ENCODE measurements around the gene SNED1. TPM values are rescaled to one million over a fixed set of nuclear protein-coding genes. Genes with fewer than 3 reads are reported as not detected.
"Not testable (repeated sequence)": the region's sequence is repeated elsewhere in the genome, so short reads cannot be mapped to it uniquely, and the experiment has no call there.

Gene SNED1
- total and polyA plus RNA-seq, 2 donors, result 11.5 to 17.1 TPM

GRCh38 chr2:240972636-240973521 lies 25.5 kb upstream of the SNED1 start:
- 49% methylated on average over 17 of the region's 17 CpGs for WGBS
- Histone ChIP-seq H3K4me3 (ENCODE audit: low read depth, low read length) (no peak overlapping the region), H3K27ac (ENCODE audit: low read depth) (no peak overlapping the region), H3K36me3 (ENCODE audit: insufficient read depth) (no peaks in the 10 kb centered on the region), H3K4me1 (ENCODE audit: insufficient read depth) (no peaks in the 10 kb centered on the region)
- no peak for DNase-seq (ENCODE audit: extremely low spot score)

- WGBS, result 63% methylated on average over 10 of the region's 10 CpGs
- no peak for DNase-seq (ENCODE audit: extremely low spot score)
- no peaks in the 10 kb centered on the region for H3K36me3 ChIP-seq (ENCODE audit: insufficient read depth)
- no peak overlapping the region for H3K4me3 ChIP-seq (ENCODE audit: low read depth, low read length)
- no peaks in the 10 kb centered on the region for H3K4me1 ChIP-seq (ENCODE audit: insufficient read depth)
- H3K27ac ChIP-seq (ENCODE audit: low read depth), result no peak overlapping the region
These were observed 23.4 kb upstream of the SNED1 start for GRCh38 chr2:240974771-240975572.

GRCh38 chr2:240975903-240976302 lies 22.5 kb upstream of the SNED1 start:
- H3K36me3 ChIP-seq (ENCODE audit: insufficient read depth); DNase-seq (ENCODE audit: extremely low spot score): not testable (repeated sequence)
- WGBS, result 80% methylated on average over 4 of the region's 4 CpGs

GRCh38 chr2:240981280-240981679 lies 17.1 kb upstream of the SNED1 start:
- WGBS, result 42% methylated on average over 4 of the region's 4 CpGs
- DNase-seq (ENCODE audit: extremely low spot score), result no peak

More at GRCh38 chr2:240975903-240976302, 22.5 kb upstream of the SNED1 start:
- H3K4me1 ChIP-seq (ENCODE audit: insufficient read depth); H3K27ac ChIP-seq (ENCODE audit: low read depth); H3K4me3 ChIP-seq (ENCODE audit: low read depth, low read length): not testable (repeated sequence)

GRCh38 chr2:240981871-240982800 lies 16.3 kb upstream of the SNED1 start:
- Histone ChIP-seq H3K36me3 (ENCODE audit: insufficient read depth) (no peaks in the 10 kb centered on the region), H3K27ac (ENCODE audit: low read depth) (no peak overlapping the region), H3K4me1 (ENCODE audit: insufficient read depth) (no peaks in the 10 kb centered on the region), H3K4me3 (ENCODE audit: low read depth, low read length) (no peak overlapping the region)
- no peak for DNase-seq (ENCODE audit: extremely low spot score)
- 83% methylated on average over 25 of the region's 25 CpGs for WGBS

More at GRCh38 chr2:240981280-240981679, 17.1 kb upstream of the SNED1 start:
- Histone ChIP-seq H3K4me1 (ENCODE audit: insufficient read depth) (no peaks in the 10 kb centered on the region), H3K4me3 (ENCODE audit: low read depth, low read length) (no peak overlapping the region), H3K27ac (ENCODE audit: low read depth) (no peak overlapping the region), H3K36me3 (ENCODE audit: insufficient read depth) (no peaks in the 10 kb centered on the region)

- no peaks in the 10 kb centered on the region for H3K4me1 ChIP-seq (ENCODE audit: insufficient read depth)
- no peak for DNase-seq (ENCODE audit: extremely low spot score)
- H3K27ac ChIP-seq (ENCODE audit: low read depth), result no peak overlapping the region
- 85% methylated on average over 8 of the region's 8 CpGs for WGBS
- H3K36me3 ChIP-seq (ENCODE audit: insufficient read depth), result no peaks in the 10 kb centered on the region
- no peak overlapping the region for H3K4me3 ChIP-seq (ENCODE audit: low read depth, low read length)
These were observed 15.6 kb upstream of the SNED1 start for GRCh38 chr2:240982821-240983281.

- Histone ChIP-seq H3K27ac (ENCODE audit: low read depth) (no peak overlapping the region), H3K36me3 (ENCODE audit: insufficient read depth) (no peaks in the 10 kb centered on the region), H3K4me3 (ENCODE audit: low read depth, low read length) (no peak overlapping the region), H3K4me1 (ENCODE audit: insufficient read depth) (no peaks in the 10 kb centered on the region)
- 13% methylated on average over 45 of the region's 45 CpGs for WGBS
- DNase-seq (ENCODE audit: extremely low spot score), result no peak
These were observed 14.9 kb upstream of the SNED1 start for GRCh38 chr2:240983361-240983995.

- DNase-seq (ENCODE audit: extremely low spot score), result no peak
- 43% methylated on average over 18 of the region's 18 CpGs for WGBS
- no peak overlapping the region for H3K4me3 ChIP-seq (ENCODE audit: low read depth, low read length)
These were observed 14.4 kb upstream of the SNED1 start for GRCh38 chr2:240983996-240984498.

GRCh38 chr2:240985881-240986786 lies 12.3 kb upstream of the SNED1 start:
- Histone ChIP-seq H3K27ac (ENCODE audit: low read depth) (no peak overlapping the region), H3K36me3 (ENCODE audit: insufficient read depth) (no peaks in the 10 kb centered on the region), H3K4me1 (ENCODE audit: insufficient read depth) (no peaks in the 10 kb centered on the region), H3K4me3 (ENCODE audit: low read depth, low read length) (no peak overlapping the region)
- no peak for DNase-seq (ENCODE audit: extremely low spot score)
- WGBS, result 81% methylated on average over 20 of the region's 20 CpGs

More at GRCh38 chr2:240983996-240984498, 14.4 kb upstream of the SNED1 start:
- H3K27ac ChIP-seq (ENCODE audit: low read depth), result no peak overlapping the region
- no peaks in the 10 kb centered on the region for H3K4me1 ChIP-seq (ENCODE audit: insufficient read depth)
- no peaks in the 10 kb centered on the region for H3K36me3 ChIP-seq (ENCODE audit: insufficient read depth)

GRCh38 chr2:240986787-240987411 lies 11.5 kb upstream of the SNED1 start:
- no peak overlapping the region for H3K27ac ChIP-seq (ENCODE audit: low read depth)
- WGBS, result 29% methylated on average over 11 of the region's 11 CpGs
- no peak for DNase-seq (ENCODE audit: extremely low spot score)
- H3K36me3 ChIP-seq (ENCODE audit: insufficient read depth), result no peaks in the 10 kb centered on the region
- no peaks in the 10 kb centered on the region for H3K4me1 ChIP-seq (ENCODE audit: insufficient read depth)
- H3K4me3 ChIP-seq (ENCODE audit: low read depth, low read length), result no peak overlapping the region

GRCh38 chr2:240987588-240987987 lies 10.8 kb upstream of the SNED1 start:
- H3K4me1 ChIP-seq (ENCODE audit: insufficient read depth), result no peaks in the 10 kb centered on the region
- no peak overlapping the region for H3K4me3 ChIP-seq (ENCODE audit: low read depth, low read length)
- no peak overlapping the region for H3K27ac ChIP-seq (ENCODE audit: low read depth)
- H3K36me3 ChIP-seq (ENCODE audit: insufficient read depth), result no peaks in the 10 kb centered on the region
- DNase-seq (ENCODE audit: extremely low spot score), result no peak
- 88% methylated on average over 6 of the region's 6 CpGs for WGBS
